BJ (cell line): Measurements from ENCODE around the gene GABARAPL1. TPM values are rescaled to one million over a fixed set of nuclear protein-coding genes. Genes with fewer than 3 reads are reported as not detected.
"Not testable (repeated sequence)": the region's sequence is repeated elsewhere in the genome, so short reads cannot be mapped to it uniquely, and the experiment has no call there.

Source experiments
- CTCF ChIA-PET: fragments of 350-600 bp; formaldehyde crosslinking; extraction: SDS; loops from one replicate; lab custom pipeline; 2021; ENCODE audit warnings: antibody characterized with exemption, inconsistent platforms; lab: Yijun Ruan, JAX
- POLR2A ChIA-PET: fragments of 300-600 bp; sonication (Branson Sonifier 250); formaldehyde crosslinking; extraction: SDS; loops from one replicate; lab custom pipeline; 2021; ENCODE audit warnings: antibody characterized with exemption; lab: Charles Lee
- DNase-seq: peaks from one replicate; pipeline ENCODE4 v3.0.0-alpha.2; 2011; ENCODE audit warnings: low read depth
- H3K27me3 ChIP-seq: 2 replicates; pipeline ENCODE4 v1.6.0; 2011; ENCODE audit warnings: low read length; ENCODE audit not compliant: control insufficient read depth, insufficient read depth
- H3K36me3 ChIP-seq: 2 replicates; pipeline ENCODE4 v1.5.1; 2011; ENCODE audit warnings: low read length; ENCODE audit not compliant: control insufficient read depth, insufficient read depth
- H3K4me3 ChIP-seq: 2 replicates; pipeline ENCODE4 v1.5.1; 2011; ENCODE audit warnings: low read depth, mild to moderate bottlenecking, control low read depth, low read length
- CTCF ChIP-seq: IDR thresholded peaks from 2 replicates; pipeline ENCODE4 v1.5.1; 2011; ENCODE audit warnings: low read depth, mild to moderate bottlenecking, control low read depth, inconsistent platforms, low read length, moderate library complexity; ENCODE audit not compliant: insufficient read depth
- polyA plus RNA-seq: library from polyadenylated mRNA; depleted of rRNA; stranded (reverse); fragments of >200 nt; gene quantifications from 2 replicates; pipeline ENCODE4 v1.2.3, GENCODE V29; 2011

GABARAPL1 gene
- polyA plus RNA-seq, 1 experiment, result 192 TPM

GRCh38 chr12:10214895-10215267, 2.2 kb downstream of the GABARAPL1 start:
- Histone ChIP-seq H3K36me3 (peaks cover 10% of the 10 kb centered on the region), H3K27me3 (no peaks in the 10 kb centered on the region), H3K4me3 (peak overlapping the region; percentile 98)
- no peak for DNase-seq
- POLR2A ChIA-PET, result no interaction called here
- no peak for TF ChIP-seq CTCF
- CTCF ChIA-PET, result interaction anchor here (1.2 to 3.0 kb wide), 4 partner anchors 8 to 62 kb away, joined by 4 to 17 read pairs (median 5); no protein-coding TSS in a partner anchor

- Histone ChIP-seq H3K4me3 (peak overlapping the region; percentile 98), H3K36me3 (peaks cover 15% of the 10 kb centered on the region), H3K27me3 (no peaks in the 10 kb centered on the region)
- TF ChIP-seq CTCF, result no peak
- DNase-seq, result no peak
- POLR2A ChIA-PET, result no interaction called here
- CTCF ChIA-PET, result interaction anchor here (1.8 to 3.0 kb wide), 2 partner anchors 21 to 62 kb away, joined by 4 to 17 read pairs; no protein-coding TSS in a partner anchor
These were observed 2.8 kb downstream of the GABARAPL1 start for GRCh38 chr12:10215436-10215835.

GRCh38 chr12:10215946-10216345, 3.3 kb downstream of the GABARAPL1 start:
- H3K27me3 ChIP-seq, POLR2A ChIA-PET, H3K4me3 ChIP-seq, DNase-seq: not testable (repeated sequence)
- peaks cover 18% of the 10 kb centered on the region for H3K36me3 ChIP-seq
- CTCF ChIA-PET, result interaction anchor here (1.4 to 1.8 kb wide), 2 partner anchors 12 to 22 kb away, joined by 4 to 5 read pairs; no protein-coding TSS in a partner anchor

- Histone ChIP-seq H3K4me3 (no peak overlapping the region), H3K27me3 (no peaks in the 10 kb centered on the region), H3K36me3 (peaks cover 30% of the 10 kb centered on the region)
- DNase-seq, result no peak
- ChIA-PET POLR2A (interaction anchor here (0.6 kb wide), 1 partner anchor 432 kb away, joined by 3 read pairs; no protein-coding TSS in a partner anchor), CTCF (no interaction called here)
- TF ChIP-seq CTCF, result no peak
These were observed 5.3 kb downstream of the GABARAPL1 start for GRCh38 chr12:10218021-10218420.

GRCh38 chr12:10220398-10221077, 7.9 kb downstream of the GABARAPL1 start:
- TF ChIP-seq CTCF, result no peak
- no peak for DNase-seq
- ChIA-PET POLR2A (no interaction called here), CTCF (no interaction called here)
- Histone ChIP-seq H3K27me3 (no peaks in the 10 kb centered on the region), H3K4me3 (no peak overlapping the region), H3K36me3 (peaks cover 37% of the 10 kb centered on the region)
